Choroid plexus epithelial cell (primary cell): ENCODE results near the gene CCDC89.

Experiments used
- DNase-seq: peaks from one replicate; pipeline ENCODE4 v3.0.0-alpha.2; 2010; ENCODE audit warnings: low read depth
- H3K4me3 ChIP-seq: 2 replicates; pipeline ENCODE4 v1.5.1; 2011; ENCODE audit warnings: low read depth, mild to moderate bottlenecking, control low read depth, low read length, moderate library complexity
- CTCF ChIP-seq: conservative IDR thresholded peaks from 2 replicates; pipeline ENCODE4 v1.5.1; 2011; ENCODE audit warnings: low read depth, mild to moderate bottlenecking, control low read depth, inconsistent platforms, low read length, moderate library complexity

Gene CCDC89

GRCh38 chr11:85721191-85721590 is 35.2 kb upstream of the CCDC89 start:
- TF ChIP-seq CTCF, result no peak
- DNase-seq, result no peak
- H3K4me3 ChIP-seq, result no peak overlapping the region

GRCh38 chr11:85718991-85719807 is 33.2 kb upstream of the CCDC89 start:
- H3K4me3 ChIP-seq, result no peak overlapping the region
- no peak for TF ChIP-seq CTCF
- peak; percentile 88 for DNase-seq

GRCh38 chr11:85718126-85718943 is 32.3 kb upstream of the CCDC89 start:
- no peak for TF ChIP-seq CTCF
- no peak overlapping the region for H3K4me3 ChIP-seq
- DNase-seq, result no peak

GRCh38 chr11:85717429-85717828 is 31.4 kb upstream of the CCDC89 start:
- no peak for DNase-seq
- no peak overlapping the region for H3K4me3 ChIP-seq
- no peak for TF ChIP-seq CTCF

- no peak for TF ChIP-seq CTCF
- no peak for DNase-seq
- H3K4me3 ChIP-seq, result no peak overlapping the region
These were observed 27.0 kb upstream of the CCDC89 start for GRCh38 chr11:85712953-85713352.

GRCh38 chr11:85710917-85711316 is 24.9 kb upstream of the CCDC89 start:
- DNase-seq, result no peak
- TF ChIP-seq CTCF, result no peak

More at GRCh38 chr11:85710917-85711316, 24.9 kb upstream of the CCDC89 start:
- no peak overlapping the region for H3K4me3 ChIP-seq
